HG03354 (cell line): ENCODE measurements around the gene IL15RA.
"Not testable (repeated sequence)": the region's sequence is repeated elsewhere in the genome, so short reads cannot be mapped to it uniquely, and the experiment has no call there.

Experiments used
- ATAC-seq: cut with Tn5 transposase; IDR thresholded peaks from one replicate; pipeline ENCODE4 v1.9.1; 2021; ENCODE audit warnings: mild to moderate bottlenecking; ENCODE audit not compliant: unreplicated experiment, poor library complexity, severe bottlenecking

The IL15RA gene

DNA sequence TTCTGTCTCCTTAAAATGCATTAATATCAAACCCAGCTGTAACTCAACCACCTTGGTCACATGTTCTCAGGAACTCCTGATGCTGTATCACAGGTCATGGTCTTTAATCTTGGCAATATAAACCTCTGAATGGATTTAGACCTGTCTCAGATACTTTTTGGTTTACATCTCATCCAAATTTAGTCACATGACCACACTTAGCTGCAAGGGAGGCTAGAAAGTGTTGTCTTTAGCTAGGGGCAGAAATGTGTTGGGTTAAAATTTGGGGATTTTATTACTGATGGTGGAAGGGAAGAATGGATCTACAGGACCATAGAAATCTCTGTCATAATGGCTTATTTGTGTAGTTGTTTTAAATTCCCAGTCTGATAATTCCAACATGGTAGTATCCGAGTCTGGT is 29.6 kb upstream of the IL15RA start:
- no peak for ATAC-seq

DNA sequence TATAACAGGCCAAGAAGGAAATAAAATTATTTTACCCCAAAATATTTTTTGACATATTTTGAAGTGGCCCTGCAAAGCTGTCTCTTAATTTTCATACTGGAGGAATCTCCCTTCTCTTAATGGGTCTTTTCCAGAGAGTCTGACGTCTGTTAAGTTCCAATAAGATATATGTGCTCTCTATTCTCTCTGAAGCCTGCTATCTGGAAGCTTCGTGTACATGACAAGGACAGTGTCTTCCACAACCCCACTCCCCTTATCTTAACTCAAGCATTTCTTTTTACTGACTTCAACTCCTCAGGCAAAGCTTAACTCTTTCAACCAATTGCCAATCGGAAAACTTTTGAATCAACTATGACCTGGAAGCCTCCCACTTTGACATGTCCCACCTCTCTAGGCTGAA is 29.2 kb upstream of the IL15RA start:
- no peak for ATAC-seq

DNA sequence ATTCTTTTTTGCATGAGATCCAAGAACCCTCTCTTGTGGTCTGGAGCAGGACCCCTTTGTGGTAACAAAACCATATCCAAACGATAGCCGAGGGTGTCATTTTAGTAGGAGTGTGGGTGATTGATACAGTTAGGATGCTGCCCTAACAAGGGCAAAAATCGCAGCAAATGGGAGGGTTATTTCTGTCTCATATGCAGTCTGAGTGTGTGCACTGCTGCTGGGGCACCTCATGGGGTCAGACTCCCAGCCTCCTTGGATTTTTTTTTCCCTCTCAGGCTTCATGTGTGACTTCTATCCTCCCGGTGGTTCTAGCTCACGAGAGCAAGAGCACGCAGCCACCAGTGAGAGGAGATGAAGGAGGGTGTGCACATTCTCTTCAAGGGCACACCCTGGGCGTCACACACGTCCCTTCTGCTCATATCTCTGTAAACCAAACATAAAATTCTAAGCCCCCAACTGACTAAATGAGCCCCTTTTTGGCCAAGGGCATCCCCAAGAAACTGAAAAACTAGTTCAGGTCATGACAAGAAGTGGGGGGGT is 28.6 kb upstream of the IL15RA start:
- ATAC-seq = no peak

DNA sequence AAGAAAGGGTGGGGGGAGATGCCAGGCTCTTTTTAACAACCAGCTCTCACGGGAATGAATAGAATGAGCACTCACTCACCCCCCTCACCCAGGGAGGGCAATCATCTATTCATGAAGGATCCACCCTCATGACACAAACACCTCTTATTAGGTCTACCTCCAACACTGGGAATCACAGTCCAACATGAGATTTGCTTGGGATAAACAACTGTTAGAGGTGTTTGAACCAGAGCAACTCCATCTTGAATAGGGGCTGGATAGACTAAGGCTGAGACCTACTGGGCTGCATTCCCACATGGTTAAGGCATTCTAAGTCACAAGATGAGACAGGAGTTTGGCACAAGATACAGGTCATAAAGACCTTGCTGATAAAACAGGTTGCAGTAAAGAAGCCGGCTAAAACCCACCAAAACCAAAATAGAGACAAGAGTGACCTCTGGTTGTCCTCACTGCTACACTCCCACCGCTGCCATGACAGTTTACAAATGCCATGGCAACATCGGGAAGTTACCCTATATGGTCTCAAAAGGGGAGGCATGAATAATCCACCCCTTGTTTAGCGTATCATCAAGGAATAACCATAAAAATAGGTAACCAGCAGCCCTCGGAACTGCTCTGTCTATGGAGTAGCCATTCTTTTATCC is 27.9 kb upstream of the IL15RA start:
- not testable (repeated sequence) for ATAC-seq

DNA sequence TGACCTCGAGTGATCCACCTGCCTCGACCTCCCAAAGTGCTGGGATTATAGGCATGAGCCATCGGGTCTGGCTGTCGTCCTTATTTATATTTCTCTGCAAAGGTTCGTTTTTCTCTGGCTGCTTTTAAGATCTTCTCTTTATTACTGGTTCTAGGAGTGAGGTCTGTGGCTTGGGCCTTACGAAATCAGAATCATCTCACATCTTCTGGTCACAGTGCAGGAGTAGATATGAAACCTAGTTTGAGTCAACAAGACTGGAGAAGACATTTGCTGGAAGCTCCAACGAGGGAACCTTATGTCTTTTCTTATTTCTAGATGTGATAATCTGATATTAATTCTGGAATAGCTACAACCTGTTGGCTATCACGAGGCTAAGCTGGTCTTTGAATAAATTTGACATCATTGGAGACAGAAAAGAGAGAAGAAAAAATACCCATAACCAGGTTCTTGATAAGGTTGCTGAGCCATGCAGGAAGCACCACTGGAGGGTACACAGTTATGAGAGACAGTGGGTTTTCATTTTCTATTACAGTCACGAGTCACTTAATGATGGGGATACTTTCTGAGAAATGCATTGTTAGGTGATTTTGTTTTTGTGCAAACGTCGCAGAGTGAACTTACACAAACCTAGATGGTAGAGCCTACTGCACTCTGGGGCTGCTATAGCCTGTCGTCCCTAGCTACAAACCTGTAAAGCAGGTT is 25.6 kb upstream of the IL15RA start:
- ATAC-seq = no peak

DNA sequence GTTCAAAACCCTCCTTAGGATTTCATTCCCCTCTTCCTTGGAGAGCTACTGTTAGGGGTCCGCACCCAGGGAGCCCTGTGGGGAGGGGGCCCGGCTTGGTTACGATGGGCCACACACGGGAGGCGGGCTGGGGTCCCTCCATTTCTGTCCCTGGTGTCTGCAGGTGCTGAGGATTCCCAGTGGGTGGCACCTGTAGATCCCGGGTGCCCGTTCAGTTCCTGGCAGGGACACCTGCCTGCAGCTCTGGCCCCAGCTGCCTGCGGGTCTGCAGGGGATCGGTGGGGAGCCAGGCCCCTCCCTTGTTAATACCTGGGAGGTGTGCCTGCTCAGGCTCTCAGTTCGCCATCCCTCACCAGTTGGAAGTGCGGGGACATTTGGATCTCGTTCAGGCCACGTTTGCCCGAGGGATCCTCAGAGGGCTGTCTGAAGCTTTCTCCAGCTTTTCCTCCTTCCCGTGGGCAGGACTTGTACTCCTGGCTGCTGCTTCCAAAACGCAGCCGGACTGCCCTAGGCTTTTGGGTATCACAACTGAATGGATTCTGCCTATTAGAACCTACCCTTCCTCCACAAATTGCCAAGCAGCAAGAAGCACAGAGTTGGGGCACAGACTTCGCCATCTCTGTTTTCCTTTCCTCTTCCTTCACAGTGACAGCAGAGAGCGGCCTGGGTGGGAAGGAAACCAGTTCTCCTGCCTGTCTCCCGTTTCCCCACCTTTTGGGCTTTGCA is 22.3 kb upstream of the IL15RA start:
- ATAC-seq = no peak

DNA sequence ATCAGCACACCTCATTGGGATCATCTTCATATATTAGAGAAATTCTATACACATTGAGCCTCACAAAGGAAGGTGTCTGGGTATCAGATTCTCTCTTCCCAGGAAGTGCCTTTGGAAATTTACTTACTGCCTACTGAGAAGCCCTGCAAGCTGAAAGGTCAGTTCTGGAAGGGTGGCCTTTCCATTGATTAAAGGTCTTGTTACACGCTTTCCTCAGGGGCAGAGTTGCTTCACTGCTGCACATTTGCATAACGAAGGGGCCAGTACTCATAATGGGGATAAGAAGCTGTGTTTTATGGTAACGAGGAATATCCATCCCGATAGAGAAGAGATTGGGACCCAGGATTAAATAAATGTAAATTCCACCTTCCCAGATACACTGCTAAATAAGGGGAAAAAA is 19.4 kb upstream of the IL15RA start:
- ATAC-seq = no peak

DNA sequence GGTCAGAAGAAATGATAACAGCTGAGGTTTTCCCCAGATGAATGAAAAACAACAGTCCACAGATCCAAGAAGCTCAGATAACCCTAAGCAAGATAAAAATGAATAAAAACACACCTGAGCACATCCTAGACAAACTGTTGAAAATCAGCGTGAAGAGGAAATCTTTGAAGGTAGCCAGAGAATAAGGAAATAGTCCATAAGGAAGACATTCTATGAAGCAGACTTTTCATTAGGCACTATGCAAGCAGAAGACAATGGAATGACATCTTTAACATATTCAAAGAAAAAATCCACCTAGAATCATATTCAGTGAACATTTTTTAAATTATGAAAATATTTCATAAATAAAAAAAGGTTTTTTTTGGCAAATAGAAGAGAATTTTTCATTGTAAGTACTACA is 15.1 kb upstream of the IL15RA start:
- no peak for ATAC-seq

DNA sequence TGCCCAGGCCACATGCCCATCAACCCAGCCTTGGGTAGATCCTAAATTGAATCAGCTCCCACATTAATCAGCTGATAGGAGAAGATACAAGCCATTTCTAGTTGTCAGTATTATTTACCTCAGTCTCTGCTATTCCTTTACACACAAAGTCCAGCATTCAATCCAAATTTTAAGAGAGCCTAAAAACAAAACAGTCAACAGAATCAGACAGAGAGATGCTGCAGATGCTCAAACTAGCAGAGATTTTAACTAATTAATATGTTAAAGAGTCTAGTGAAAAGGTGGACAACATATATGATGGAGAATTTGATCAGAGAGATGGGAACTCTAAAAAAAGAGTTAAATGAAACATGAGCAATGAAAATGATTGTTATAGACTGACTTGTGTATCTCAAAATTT is 14.4 kb upstream of the IL15RA start:
- ATAC-seq = no peak

DNA sequence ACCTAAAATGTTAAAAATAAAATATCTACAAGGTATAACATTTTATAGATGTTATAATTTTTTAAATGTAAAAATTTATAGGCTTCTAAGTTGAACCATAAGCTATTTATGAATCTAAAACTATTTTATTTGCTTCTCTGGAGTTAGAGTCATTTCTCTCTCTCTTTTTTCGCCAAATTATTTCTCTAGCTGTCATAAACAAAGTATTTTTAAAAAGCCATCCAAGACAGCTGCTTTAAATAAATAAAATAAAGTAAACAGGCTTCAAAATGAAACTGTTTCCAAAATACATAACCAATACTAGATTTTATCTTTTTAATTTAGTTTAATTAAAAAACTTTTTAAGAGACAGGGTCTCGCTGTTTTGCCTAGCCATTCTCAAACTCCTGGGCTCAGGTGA is 12.4 kb upstream of the IL15RA start:
- no peak for ATAC-seq

DNA sequence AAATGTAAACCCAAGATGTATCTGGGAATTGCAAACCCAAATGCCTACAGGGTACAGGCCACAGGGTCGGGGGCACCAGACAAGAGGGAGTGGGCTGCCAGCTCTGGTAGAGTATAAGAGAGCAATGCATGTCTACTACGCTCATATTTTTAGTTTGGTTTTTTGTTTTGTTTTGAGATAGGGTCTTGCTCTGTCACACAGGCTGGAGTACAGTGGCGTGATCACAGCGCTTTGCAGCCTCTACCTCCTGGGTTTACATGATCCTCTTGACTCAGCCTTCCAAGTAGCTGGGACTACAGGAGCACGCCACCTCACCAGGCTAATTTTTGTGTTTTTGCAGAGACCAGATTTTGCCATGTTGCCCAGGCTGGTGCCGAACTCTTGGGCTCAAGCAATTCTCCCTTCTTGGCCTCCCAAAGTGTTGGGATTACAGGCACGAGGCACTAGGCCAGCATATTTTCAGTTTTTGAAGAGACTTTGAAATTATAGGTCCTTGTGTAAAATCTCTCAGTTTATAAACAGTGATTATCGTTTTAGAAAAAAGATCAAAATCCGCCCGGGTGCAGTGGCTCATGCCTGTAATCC is 11.1 kb upstream of the IL15RA start:
- no peak for ATAC-seq

DNA sequence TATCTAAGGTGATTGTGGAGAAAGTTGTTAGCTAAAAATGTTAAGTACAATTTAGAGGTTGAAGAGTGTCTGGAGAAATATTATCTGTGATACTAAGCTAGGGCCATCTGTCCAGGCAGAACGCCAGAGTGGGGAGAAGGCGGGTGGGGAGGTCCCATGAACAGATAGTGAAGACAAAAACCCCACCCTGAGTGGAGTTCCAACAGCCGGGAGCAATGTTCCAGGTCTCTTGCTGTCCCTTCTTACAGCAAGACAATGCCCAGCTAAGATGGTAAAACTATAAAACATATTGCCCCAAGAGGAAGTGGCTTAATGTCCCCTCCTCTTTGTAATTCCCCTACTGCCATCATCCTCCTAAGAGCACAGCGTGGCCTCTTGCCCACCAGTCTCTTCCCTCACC is 10.4 kb upstream of the IL15RA start:
- ATAC-seq = no peak

DNA sequence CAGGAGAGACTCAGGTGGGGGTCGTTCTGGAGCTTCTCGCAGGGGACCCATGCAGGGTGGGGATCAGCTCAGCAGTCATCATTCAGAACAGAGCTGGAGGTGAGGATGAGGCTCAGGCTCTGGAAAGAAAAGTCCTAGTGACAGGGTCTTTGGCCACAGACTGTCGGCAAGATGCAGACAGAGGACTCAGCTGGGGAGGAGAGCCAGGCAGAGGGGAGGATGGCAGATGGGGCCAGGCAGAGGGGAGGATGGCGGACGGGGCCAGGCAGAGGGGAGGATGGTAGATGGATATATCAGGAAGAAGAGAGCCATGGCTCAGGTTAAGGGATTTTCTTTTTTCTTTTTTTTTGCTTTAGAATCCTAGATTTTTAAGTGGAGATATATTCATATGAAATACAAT is 7.7 kb upstream of the IL15RA start:
- ATAC-seq = no peak

DNA sequence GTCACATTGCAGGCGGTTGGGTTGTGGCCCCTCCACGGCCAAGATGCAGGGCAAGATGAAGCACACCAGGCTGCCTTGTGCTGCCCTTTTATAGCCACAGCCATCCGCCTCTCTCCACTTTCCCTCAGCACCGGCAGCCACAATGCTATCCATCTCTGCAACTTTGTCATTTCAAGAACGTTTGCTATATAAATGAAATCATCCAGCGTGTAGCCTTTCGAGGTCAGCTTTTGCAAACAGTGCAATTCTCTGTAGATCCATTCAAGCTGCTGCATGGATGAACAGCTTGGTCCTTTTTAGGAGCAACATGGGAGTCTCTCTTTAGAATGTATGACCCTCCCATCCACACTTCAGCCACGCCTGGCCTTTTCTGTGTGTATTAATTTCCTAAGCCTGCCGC is 6.4 kb upstream of the IL15RA start:
- no peak for ATAC-seq

DNA sequence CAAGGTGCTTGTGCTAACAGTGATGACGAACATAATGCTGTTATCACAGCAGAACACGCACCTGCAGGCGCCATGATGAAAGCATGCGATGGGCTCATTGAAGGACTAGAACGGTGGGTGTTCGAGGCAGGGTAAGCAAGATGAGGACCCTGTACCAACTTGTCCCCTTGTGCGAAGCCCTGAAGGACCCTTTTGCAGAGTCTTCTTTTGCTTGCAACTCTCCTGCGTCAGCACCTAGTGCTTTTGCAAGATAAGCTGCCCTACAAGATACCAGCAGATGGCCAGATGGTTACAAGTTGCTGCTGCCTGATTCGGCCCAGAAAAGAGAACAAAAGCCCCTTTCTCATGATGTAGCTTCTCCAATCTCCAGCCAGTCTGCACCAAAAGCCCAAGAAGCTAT is 4.2 kb upstream of the IL15RA start:
- ATAC-seq = no peak

DNA sequence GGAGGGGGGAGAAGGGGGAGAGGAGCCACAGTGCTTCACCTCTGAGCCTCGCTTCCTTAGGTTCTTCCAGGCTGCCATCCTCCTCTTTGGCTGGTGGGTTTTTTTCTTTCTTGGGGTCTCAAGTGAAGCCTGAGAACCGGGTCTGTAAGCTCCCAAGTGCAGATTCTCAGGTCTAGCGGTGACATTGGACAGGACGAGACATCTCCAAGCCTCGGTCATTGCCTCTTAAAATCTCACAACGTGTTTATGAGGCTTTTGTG is 817 bp upstream of the IL15RA start:
- ATAC-seq = no peak

DNA sequence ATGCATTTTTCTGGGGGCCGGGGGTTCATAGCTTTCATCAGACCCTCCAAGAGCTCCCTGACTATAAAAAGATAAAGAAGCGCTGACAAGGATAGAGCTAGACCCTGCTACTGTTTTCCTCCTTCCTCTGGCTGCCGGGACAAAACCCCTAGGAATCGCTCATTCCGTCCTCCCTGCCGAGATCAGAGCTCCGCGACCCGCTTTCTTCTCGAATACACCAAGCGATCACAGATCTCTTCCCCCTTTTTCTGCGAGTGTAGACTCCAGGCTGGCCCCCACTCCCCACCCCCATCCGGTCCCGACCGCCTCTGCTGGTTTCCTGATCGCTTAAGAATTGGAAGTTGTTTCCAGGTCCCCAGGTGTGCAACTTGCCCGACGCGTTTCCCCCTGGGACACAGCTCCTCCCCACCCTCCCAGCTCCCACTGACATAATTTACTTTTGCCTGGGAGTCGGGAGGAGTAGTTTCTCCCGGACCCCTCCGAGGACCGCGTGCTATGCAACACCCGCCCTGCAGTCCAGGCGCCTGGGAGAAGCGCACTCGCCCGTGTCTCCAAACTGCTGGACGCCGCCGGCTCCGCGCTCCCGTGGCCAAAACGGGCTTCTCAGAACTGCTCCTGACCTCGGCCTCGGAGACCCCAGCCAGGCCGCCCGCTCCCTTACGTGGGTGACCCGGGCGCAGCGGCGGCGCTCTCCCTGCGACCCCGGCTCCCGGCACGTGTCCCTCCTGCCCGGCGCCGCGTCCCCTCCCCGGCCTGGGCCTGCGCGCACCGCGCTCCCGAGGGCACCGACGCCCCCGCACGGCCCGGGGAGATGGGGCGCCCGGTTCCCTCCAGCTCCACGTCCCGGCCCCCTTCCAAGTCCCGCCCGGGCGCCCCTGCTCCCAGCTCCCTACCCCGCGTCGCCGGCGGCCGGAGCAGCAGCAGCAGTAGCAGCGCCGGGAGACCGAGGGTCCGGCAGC is 552 bp downstream of the IL15RA start:
- peak; percentile 24 for ATAC-seq

DNA sequence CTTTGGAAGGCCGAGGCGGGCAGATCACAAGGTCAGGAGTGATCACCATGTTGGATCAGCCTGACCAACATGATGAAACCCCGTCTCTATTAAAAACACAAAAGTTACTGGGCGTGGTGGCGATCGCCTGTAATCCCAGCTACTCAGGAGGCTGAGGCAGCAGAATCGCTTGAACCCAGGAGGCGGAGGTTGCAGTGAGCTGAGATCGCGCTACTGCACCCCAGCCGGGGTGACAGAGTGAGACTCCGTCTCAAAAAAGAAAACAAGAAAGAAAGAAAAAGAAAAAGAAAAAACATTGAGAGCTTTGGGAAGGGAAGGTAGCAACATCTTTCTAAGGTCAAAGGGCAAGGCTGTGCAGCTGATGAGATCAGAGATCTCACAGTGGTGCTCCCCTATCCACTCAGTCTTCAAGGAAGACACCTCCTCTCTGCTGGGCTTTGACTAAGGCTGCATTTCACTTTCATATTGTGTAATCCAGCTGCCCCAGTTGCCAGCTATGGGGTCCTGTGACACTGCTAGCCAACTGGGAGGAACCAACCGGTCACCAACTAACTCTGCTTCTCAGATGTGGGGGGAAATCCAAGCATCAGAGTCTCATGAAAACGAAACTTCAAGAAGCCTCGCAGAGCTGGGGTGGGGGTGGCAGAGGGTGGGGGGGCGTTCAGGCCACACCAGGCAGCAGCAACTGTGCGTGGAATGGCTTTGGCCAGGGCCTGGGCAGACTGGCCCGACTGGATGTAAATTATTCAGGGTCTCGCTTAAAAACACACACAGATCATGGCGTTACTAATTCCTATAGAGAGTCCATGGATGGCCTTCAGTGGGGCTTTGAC is 1.5 kb downstream of the IL15RA start:
- peak; percentile 66 for ATAC-seq

DNA sequence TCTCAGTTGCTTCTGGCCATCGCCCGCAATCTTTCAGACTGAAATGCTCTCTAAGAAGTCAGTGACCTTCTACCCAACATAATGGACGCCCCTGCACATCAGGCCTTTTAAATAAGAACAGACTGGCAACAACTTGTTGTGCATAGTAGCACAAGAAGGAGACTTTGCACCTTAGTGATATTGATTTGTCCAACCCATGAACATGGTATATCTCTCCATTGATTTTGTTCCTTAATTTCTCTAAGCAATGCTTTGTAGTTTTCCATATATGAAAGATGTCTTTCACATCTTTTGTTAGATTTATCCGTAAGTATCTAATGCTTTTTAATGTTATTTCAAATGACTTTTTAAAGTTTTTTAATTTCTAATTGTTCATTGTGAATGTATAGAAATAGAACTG is 4.3 kb downstream of the IL15RA start:
- no peak for ATAC-seq
